ENCODE data around the gene ADAMTS2.

DNA sequence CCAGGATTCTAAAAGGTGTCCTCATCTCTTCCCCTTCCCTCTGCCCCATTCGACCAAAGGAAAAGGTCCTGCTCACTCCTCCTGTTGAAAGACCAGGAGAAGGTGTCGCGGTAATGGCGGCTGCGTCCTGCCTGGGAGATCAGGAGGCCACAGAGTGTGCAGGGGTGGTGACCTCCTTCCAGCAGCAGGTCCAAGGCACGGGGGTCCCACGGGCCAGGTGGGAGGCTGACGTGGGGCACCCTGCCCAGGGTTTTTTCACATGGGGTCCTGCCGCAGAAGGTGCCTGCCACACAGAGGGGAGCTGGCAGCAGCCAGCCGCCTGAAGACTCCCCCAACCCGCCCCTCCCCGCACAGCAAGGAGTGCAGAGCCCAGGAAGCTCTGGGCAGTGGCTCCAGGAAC, 22.2 kb upstream of the ADAMTS2 start:
- TF ChIP-seq POLR2A (IDR thresholded peaks at IDR 0.05; ENCODE audit: low read depth, low read length) (no peak), CTCF (conservative IDR thresholded peaks at IDR 0.05; ENCODE audit: low read depth, low read length) (no peak), SMC3 (IDR thresholded peaks at IDR 0.05; ENCODE audit: low read depth, low read length) (no peak), MXI1 (IDR thresholded peaks at IDR 0.05; ENCODE audit: borderline replicate concordance, low read depth, low read length) (no peak), MAZ (IDR thresholded peaks at IDR 0.05; ENCODE audit: borderline replicate concordance, low read depth, low read length) (no peak), RCOR1 (IDR thresholded peaks at IDR 0.05; ENCODE audit: insufficient replicate concordance, low read length) (no peak), RAD21 (IDR thresholded peaks at IDR 0.05; ENCODE audit: low read length) (no peak), CHD1 (IDR thresholded peaks at IDR 0.05; ENCODE audit: low read depth, low read length) (no peak), USF2 (IDR thresholded peaks at IDR 0.05; ENCODE audit: low read depth, low read length) (no peak), FOS (IDR thresholded peaks at IDR 0.05; ENCODE audit: low read depth, low read length) (no peak), BHLHE40 (IDR thresholded peaks at IDR 0.05; ENCODE audit: low read depth, low read length) (no peak), MAFK (IDR thresholded peaks at IDR 0.05; ENCODE audit: low read depth, low read length) (no peak)
- TF ChIP-seq, protein P1, sequence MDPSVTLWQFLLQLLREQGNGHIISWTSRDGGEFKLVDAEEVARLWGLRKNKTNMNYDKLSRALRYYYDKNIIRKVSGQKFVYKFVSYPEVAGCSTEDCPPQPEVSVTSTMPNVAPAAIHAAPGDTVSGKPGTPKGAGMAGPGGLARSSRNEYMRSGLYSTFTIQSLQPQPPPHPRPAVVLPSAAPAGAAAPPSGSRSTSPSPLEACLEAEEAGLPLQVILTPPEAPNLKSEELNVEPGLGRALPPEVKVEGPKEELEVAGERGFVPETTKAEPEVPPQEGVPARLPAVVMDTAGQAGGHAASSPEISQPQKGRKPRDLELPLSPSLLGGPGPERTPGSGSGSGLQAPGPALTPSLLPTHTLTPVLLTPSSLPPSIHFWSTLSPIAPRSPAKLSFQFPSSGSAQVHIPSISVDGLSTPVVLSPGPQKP (IDR thresholded peaks at IDR 0.05; ENCODE audit: borderline replicate concordance, low read depth, low read length): no peak
